Mucosa of descending colon (tissue), 3 donors: Measurements from ENCODE around the gene SEPTIN1. TPM values are rescaled to one million over a fixed set of nuclear protein-coding genes. Genes with fewer than 3 reads are reported as not detected.

Experiments used
- ATAC-seq: fragments of 200-7000 bp; cut with Tn5 transposase; one replicate; pipeline ENCODE4 v1.9.1; 2020; ENCODE audit warnings: mild to moderate bottlenecking, moderate library complexity
- DNase-seq, 3 donors: peaks; one replicate each; pipeline ENCODE4 v3.0.0-alpha.2; 2020
- H3K36me3 ChIP-seq: fragments of 200-600 bp; one replicate; pipeline ENCODE4 v1.8.0; 2021; ENCODE audit warnings: low read depth, mild to moderate bottlenecking
- H3K4me1 ChIP-seq: fragments of 200-600 bp; one replicate; pipeline ENCODE4 v1.8.0; 2021; ENCODE audit warnings: low read depth, mild to moderate bottlenecking
- H3K4me3 ChIP-seq: fragments of 200-600 bp; one replicate; pipeline ENCODE4 v1.8.0; 2021; ENCODE audit warnings: mild to moderate bottlenecking
- H3K9me3 ChIP-seq: fragments of 200-600 bp; one replicate; pipeline ENCODE4 v1.8.0; 2021; ENCODE audit warnings: mild to moderate bottlenecking
- intact Hi-C, 2 donors: fragments of 100-400 bp; cut with DNase I in 1 of 2; cut with micrococcal nuclease in 1 of 2; formaldehyde crosslinking; loops; one replicate each; pipeline versions ENCODE4 v1.11.0 to v1.11.1; 2022; cut with DNase I, micrococcal nuclease
- total RNA-seq, 3 donors: library from RNA; stranded (reverse); fragmentation: NEBNext Ultra II Directional in 2 of 3; extraction: Animal tissue kit (Norgen Biotek cat#: 25700) in 2 of 3; gene quantifications; one replicate each; pipeline versions ENCODE4 v1.2.1 to v1.2.4, GENCODE V29; 2021 to 2023
- TF ChIP-seq, protein P1 (sequence below): fragments of 200-600 bp; IDR thresholded peaks from one replicate; pipeline ENCODE4 v1.8.0; 2022; ENCODE audit warnings: antibody characterized with exemption, mild to moderate bottlenecking
- donor health status: DM: no; HTN: no; CAD: no; lungs with moderate emphysema.
- donor health status: DM: no; HTN: no; CAD: no.
- donor health status: DM: no; HTN: yes; CAD: no.

The SEPTIN1 gene
- total RNA-seq, 3 donors from 2014 or later: 5.6 to 6.1 (median 6.0) TPM

DNA sequence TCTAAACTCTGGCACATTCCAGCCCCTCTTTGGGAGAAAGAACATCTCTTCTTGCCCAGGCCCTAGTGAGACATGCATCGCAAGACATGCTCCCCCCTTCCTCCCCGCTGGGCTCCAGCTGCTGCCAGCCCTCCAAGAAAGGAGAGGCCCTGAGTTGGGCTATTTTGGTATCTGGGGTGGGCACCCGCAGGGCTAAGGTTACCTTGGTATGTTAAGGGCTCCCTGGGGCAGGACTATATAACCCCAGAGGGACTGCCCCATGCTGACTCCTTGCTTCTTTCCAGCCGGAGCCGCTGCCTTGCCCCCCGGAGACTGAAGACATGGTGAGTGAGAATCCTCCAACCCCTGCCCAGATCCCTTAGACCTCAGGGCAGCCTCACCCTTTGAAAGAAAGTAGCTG lies 7.8 kb downstream of the SEPTIN1 start, which contains the start of gene MYL11:
Gene MYL11 (plus strand): TSS at position 265 of the 400 bp plus-strand sequence. CDS start 56 bp downstream, at position 321.
- peaks cover 4% of the 10 kb centered on the region for H3K36me3 ChIP-seq
- H3K4me3 ChIP-seq: no peak within 1 kb of the TSS
- no peaks in the 10 kb centered on the region for H3K9me3 ChIP-seq
- intact Hi-C loops: no loop called here
- H3K4me1 ChIP-seq: peaks cover 11% of the 10 kb centered on the region
- ATAC-seq (no peak), DNase-seq (no peak)
- TF ChIP-seq, protein P1, sequence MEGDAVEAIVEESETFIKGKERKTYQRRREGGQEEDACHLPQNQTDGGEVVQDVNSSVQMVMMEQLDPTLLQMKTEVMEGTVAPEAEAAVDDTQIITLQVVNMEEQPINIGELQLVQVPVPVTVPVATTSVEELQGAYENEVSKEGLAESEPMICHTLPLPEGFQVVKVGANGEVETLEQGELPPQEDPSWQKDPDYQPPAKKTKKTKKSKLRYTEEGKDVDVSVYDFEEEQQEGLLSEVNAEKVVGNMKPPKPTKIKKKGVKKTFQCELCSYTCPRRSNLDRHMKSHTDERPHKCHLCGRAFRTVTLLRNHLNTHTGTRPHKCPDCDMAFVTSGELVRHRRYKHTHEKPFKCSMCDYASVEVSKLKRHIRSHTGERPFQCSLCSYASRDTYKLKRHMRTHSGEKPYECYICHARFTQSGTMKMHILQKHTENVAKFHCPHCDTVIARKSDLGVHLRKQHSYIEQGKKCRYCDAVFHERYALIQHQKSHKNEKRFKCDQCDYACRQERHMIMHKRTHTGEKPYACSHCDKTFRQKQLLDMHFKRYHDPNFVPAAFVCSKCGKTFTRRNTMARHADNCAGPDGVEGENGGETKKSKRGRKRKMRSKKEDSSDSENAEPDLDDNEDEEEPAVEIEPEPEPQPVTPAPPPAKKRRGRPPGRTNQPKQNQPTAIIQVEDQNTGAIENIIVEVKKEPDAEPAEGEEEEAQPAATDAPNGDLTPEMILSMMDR: no peak

DNA sequence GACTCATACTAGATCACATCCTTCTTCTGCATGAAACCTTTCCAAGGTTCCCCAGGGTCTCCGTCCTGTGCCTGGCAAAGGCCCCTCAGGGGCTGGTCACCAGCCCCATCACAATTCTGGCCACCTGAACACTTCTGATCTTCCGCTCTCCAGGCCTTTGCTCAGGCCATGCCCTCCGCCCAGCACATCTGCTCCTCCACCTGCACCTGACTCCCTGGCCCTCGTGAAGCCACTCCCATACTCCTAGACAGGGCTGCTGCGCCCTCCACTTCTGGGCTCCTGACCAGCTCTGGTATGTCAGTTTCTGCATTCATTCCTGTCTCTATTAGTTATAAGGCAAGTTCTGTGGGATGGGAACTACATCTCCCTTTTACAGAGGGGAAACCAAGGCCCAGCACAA lies 9.6 kb downstream of the SEPTIN1 start:
- Histone ChIP-seq H3K36me3 (peaks cover 4% of the 10 kb centered on the region), H3K4me3 (no peak overlapping the region), H3K9me3 (no peaks in the 10 kb centered on the region), H3K4me1 (peaks cover 12% of the 10 kb centered on the region)
- intact Hi-C loops: no loop called here
- ATAC-seq (no peak), DNase-seq (no peak)
- TF ChIP-seq, protein P1: no peak

DNA sequence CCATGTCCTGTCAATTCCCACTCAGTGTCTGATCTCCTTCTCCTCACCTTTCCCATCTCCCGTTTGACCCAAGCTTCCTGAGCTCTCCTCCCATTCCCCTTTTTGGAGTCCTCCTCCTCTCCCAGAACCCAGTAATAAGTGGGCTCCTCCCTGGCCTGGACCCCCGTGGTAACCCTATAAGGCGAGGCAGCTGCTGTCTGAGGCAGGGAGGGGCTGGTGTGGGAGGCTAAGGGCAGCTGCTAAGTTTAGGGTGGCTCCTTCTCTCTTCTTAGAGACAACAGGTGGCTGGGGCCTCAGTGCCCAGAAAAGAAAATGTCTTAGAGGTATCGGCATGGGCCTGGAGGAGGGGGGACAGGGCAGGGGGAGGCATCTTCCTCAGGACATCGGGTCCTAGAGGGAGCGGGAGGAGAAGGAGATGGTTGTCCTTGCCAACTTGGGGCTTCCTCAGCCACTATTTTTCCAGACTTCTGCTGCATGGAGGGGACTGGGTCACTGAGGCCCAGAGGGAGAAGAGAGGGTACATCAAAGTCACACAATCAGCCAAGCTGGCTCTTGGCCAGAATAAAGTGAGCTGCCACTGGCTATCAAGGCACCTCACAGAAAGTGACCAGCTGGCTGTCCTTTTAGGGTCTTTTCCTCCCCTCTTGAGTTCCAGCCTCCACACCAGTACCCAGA lies 10.2 kb downstream of the SEPTIN1 start:
- peaks cover 17% of the 10 kb centered on the region for H3K4me1 ChIP-seq
- H3K36me3 ChIP-seq: peaks cover 4% of the 10 kb centered on the region
- ATAC-seq (no peak), DNase-seq (no peak)
- H3K4me3 ChIP-seq: no peak overlapping the region
- intact Hi-C loops: no loop called here
- TF ChIP-seq, protein P1: no peak
- no peaks in the 10 kb centered on the region for H3K9me3 ChIP-seq

DNA sequence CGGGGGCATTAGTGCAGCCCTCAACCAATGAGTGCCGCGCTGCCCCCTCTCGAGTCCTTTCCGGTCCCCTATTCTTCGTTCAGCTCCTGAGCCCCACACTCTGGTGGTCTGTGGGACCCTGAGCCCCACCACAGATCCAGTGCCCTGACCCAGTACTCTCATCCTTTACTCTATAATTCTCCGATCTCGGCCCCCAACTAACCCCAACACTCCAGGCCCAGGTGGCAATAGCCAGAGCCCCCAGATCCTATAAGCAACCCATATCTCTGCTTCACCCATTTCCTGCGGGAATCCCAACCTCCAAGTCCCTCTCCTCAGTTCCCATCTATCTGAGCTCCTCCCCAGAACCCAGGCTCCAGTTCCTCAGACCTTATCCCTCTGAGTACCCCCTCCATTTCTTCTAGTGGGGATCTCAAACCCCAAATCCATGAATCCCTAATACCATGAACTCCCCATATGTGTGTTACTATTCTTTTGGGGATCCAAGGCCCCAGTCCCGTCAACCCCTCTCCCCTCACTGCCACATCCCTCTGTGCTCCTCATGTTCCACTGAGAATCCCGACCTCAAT lies 11.0 kb downstream of the SEPTIN1 start:
- peaks cover 4% of the 10 kb centered on the region for H3K36me3 ChIP-seq
- DNase-seq (no peak), ATAC-seq (no peak)
- H3K4me3 ChIP-seq: peak overlapping the region; percentile 75
- peaks cover 16% of the 10 kb centered on the region for H3K4me1 ChIP-seq
- intact Hi-C loops: no loop called here
- H3K9me3 ChIP-seq: no peaks in the 10 kb centered on the region
- TF ChIP-seq, protein P1: no peak

DNA sequence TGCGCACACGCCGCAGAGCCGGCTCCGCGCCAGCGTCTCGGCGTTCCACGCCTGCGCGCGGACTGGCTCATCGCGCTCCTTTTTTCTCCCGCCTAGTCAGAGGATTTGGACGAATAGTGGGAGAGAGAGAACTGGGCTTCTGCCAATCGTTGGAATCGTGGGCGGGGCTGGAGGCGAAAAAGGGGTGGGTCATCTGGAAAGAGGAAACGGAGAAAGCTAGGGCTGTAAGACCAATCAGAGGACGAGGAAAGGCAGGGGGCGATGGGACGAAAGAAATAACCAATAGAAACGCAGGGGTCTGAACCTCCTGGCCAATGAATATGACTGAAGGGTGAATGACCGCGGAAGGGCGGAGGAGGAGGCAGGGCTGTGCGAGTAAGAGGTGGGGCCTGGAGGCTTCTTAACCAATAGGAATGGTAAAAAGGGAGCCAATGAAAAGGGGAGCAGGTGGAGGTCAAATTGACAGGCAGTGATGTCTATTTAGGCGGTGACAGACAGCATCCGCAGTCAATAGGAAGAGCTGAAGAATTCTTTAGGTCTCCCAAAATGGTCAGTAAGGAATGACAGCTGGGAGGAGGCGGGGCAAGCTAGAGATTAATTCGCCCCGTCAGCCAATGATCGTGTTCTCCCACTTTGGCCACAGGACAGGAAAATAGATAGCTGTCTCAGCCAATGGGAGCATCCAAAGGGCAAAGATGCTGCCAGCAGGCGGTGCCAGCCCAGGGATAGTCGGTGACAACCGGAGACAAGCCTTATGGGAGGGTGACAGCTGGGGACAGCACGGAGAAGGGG lies 11.7 kb downstream of the SEPTIN1 start, which contains the start of gene TBC1D10B:
Gene TBC1D10B (minus strand): TSS at position 39 of the 792 bp plus-strand sequence. CDS start 311 bp downstream, outside the sequence.
- TF ChIP-seq, protein P1: no peak
- DNase-seq (peak; percentile 99 to 100 (median 99)), ATAC-seq (peak; percentile 87)
- H3K4me1 ChIP-seq: peaks cover 16% of the 10 kb centered on the region
- peaks cover 4% of the 10 kb centered on the region for H3K36me3 ChIP-seq
- H3K4me3 ChIP-seq: peak within 1 kb of the TSS; percentile 75
- intact Hi-C loops: no loop called here
- H3K9me3 ChIP-seq: no peaks in the 10 kb centered on the region
